COLO829 (cell line): Measurements from ENCODE around the gene MAGEB2.
"Not testable (repeated sequence)": the region's sequence is repeated elsewhere in the genome, so short reads cannot be mapped to it uniquely, and the experiment has no call there.

ENCODE experiments used
- DNase-seq: peaks from one replicate; pipeline ENCODE4 v3.0.0; 2012; ENCODE audit warnings: low spot score

Gene MAGEB2

GRCh38 chrX:30215357-30215843, at the start of gene MAGEB2:
MAGEB2 (plus strand) TSS chrX:30215563; CDS start chrX:30218581, 3,018 bp downstream.
- DNase-seq, result peak; percentile 38

DNA sequence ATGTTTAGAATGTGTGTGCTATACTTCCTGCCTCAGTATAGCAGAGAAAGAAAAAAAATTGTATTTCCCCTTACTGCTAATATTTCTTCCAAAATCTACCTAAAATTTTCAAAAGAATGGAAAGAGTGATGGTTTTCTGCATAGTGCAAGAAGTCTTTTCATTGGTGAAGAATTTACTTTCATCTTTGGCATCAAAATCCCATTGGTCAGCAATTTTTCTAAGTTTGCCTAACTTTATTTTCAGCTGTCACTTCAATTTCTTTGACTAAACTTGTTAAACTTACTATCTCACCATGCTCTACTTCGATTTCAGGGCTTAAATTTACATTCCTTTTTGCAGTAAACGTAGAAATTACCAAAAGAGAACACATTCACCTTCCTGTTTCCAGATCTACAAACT, 44.5 kb upstream of the MAGEB2 start:
- no peak for DNase-seq

DNA sequence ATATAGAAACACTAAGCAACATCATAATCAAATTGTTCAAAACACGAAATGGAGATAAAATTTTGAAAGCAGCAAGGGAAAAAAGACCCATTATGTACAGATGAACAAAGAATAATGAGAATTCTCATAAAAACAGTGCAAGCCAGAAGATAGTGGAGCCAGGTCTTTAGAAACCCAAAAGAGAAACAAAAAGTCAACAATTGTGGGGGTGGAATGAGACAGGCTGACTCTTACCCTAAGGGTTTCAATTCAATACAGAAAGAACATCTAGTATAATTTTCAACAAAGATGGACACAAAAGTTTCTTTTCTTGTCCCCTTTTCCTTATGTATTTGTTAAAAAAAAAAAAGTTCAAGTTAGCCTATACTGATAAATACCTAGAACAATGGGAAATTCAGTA, 34.0 kb upstream of the MAGEB2 start:
- DNase-seq, result no peak

DNA sequence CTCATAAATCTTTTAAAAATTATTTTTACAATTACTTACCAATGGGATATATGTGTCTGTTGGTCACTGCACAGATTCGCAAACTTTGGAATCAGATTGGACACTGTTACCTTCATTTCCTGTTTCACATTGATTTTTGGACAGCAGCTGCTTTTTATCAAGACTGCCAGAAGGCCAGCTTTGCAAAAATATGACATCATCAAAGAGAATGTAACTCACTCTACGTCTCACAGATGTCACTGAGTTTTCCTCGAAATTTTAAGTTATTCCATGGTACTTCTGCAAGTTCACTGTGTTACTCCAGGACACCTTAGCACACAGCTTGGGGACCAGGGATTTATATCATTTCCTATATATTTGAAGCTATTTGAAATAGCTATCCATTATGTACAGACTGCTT, 31.8 kb upstream of the MAGEB2 start:
- no peak for DNase-seq

GRCh38 chrX:30190426-30190825, 24.9 kb upstream of the MAGEB2 start:
- no peak for DNase-seq

DNA sequence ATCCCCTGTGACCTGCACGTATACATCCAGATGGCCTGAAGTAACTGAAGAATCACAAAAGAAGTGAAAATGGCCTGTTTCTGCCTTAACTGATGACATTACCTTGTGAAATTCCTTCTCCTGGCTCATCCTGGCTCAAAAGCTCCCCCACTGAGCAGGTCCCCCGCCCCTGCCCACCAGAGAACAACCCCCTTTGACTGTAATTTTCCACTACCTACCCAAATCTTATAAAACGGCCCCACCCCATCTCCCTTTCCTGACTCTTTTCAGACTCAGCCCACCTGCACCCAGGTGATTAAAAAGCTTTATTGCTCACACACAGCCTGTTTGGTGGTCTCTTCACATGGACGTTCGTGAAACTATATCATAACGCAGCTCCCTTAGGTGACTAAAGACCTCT, 21.5 kb upstream of the MAGEB2 start:
- not testable (repeated sequence) for DNase-seq

- peak; percentile 26 for DNase-seq
These were observed 19.0 kb upstream of the MAGEB2 start for GRCh38 chrX:30196322-30196721.

GRCh38 chrX:30212172-30212571, 3.2 kb upstream of the MAGEB2 start:
- DNase-seq, result no peak

DNA sequence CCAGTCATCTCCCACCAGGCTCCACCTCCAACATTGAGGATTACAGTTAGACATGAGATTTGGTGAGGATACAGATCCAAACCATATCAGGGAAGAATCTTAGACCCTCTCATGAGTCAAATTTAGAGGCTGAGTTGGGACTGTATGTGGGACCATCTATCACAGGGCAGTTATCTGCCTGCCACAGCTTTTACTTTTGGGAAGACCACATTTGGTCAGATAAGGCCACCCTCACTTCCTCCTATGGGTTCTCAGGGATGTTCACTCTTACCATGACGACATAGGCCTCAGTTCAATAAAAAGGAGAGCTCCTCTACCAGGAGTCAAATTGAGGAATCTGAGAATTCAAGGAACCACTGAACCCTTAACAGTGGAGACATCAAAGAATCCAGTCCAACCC, 2.1 kb downstream of the MAGEB2 start:
- no peak for DNase-seq

DNA sequence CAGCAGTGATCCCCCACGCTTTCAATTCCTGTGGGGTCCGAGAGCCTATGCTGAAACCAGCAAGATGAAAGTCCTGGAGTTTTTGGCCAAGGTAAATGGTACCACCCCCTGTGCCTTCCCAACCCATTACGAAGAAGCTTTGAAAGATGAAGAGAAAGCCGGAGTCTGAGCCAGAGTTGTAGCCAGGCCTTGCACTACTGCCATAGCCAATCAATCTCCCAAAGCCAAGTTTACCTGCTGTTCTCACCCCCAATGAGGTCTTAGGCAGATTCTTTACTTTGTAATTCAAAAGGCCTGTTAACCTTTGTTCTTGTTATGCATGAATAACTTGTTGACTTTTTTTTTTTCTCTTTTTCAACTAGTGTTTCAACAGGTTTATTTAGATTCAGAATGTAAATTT, 4.0 kb downstream of the MAGEB2 start:
- DNase-seq, result no peak

- no peak for DNase-seq
These were observed 5.3 kb downstream of the MAGEB2 start for GRCh38 chrX:30220661-30221060.

DNA sequence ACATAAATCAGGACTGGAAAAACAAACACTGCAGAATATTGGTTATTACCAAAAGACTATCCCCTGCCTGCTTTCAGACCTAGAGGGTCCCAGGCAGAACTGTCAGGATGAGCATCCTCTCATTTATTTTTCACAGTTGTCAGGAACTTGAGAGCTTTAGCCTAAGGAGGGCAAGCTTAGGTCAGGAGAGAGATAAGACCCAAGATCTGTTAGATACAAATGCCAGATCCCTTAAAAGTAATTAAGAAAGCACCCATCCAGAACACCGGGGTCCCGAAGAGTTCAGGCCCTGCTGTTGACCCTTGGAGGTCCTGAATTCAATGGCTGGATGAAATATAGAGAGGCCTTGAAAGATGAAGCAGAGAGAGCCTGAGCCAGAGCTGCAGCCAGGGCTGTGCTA, 9.2 kb downstream of the MAGEB2 start:
- DNase-seq, result no peak

DNA sequence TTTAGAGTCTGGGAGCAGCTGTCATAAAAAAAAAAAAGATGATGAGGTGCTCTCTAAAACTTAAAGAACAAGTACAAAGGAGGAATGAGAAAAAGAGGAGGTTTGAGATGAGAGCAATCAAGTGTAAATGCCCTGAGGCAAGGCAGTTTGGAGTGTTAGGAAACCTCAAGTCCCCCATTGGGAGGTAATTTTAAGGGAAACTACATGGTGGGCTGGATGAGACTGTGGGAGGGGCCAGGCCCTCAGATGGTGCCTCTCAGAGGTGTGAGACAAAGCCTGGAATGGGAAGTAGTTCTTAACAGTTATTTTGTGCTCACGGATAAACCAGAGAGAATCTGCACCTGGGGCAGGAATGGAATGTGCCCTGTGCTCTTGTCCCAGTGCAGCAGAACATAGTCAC, 13.2 kb downstream of the MAGEB2 start:
- no peak for DNase-seq

GRCh38 chrX:30230395-30230794, 15.0 kb downstream of the MAGEB2 start, which contains the start of gene MAGEB3:
MAGEB3 (plus strand) TSS chrX:30230657; CDS start chrX:30235925, 5,268 bp downstream.
- no peak for DNase-seq

DNA sequence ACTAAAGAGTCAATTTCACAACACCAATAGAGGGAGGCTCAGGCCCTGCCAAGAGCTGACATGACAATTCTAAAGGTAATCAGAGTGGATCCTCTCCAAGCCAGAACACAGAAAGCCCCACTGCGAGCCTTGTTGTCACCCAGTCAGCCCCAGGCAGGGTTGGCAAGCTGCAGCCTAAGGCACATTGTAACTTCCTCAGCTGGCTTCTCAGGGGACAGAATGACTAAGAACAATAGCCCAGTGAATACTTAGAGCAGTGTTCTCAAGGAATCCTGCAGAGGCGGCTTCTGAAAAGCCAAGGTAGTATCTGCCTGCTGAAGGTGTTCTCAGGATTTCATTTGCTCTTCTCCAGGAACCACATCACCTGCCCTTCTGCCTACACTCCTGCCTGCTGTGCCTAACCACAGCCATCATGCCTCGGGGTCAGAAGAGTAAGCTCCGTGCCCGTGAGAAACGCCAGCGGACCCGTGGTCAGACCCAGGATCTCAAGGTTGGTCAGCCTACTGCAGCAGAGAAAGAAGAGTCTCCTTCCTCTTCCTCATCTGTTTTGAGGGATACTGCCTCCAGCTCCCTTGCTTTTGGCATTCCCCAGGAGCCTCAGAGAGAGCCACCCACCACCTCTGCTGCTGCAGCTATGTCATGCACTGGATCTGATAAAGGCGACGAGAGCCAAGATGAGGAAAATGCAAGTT, 26.5 kb downstream of the MAGEB2 start, which contains the start of gene MAGEB4:
Gene MAGEB4 (plus strand): TSS at position 277 of the 692 bp plus-strand sequence. CDS start 136 bp downstream, at position 413.
- no peak for DNase-seq

DNA sequence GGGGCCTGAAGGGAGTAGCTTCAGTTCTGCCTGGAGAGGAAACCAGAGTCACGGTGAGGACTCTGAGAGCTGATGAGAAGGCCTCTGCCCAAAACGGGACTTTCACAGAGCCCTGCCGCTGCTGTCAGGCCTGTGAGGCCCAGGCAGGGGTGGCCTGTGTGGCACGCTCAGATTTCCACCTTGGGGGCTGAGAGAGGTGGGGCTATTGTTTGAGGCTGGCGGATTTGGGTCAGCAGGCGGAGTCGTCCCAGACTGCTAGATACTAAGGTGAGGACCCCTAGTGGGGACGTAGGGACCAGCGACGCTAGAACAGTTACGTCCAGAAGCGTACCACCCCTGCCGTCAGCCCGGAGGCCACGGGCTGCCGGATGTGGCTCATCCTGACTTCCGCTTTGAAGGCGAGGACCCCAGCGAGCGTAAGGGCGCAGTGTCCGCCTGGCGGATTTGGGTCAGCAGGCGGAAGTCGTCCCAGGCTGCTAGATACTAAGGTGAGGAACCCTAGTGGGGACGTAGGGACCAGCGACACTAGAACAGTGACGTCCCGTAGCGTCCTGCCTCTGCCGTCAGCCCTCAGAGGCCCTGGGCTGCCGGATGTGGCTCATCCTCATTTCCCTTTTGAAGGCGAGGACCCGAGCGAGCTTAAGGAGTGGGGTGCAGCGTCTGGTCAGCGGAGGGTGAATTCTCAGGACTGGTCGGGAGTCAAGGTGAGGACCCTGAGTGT, 31.6 kb downstream of the MAGEB2 start, which contains the start of gene MAGEB1:
Gene MAGEB1 (plus strand): TSS at position 378 of the 721 bp plus-strand sequence. CDS start 3,348 bp downstream, outside the sequence.
- DNase-seq, result no peak

GRCh38 chrX:30248854-30249253, 33.5 kb downstream of the MAGEB2 start:
- DNase-seq, result no peak

DNA sequence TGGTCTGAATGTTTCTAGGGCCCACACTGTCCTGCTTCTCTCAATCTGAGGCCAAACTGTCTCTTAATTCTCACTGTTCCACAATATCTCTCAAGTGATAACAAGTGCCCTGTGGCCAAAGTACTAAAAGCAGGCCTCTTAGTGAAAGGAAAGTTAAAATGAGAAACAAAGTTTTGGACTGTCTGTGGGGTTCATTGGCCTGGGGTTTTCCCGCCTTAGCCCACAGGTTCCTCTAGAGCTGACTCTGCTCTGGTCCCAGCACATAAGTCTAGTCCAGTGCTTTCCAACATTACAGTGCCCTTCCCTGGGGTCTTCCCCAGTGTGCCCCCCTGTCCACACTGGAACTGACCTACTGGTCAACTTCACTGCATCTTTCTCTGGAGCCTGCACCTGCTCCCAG, 37.9 kb downstream of the MAGEB2 start:
- no peak for DNase-seq

DNA sequence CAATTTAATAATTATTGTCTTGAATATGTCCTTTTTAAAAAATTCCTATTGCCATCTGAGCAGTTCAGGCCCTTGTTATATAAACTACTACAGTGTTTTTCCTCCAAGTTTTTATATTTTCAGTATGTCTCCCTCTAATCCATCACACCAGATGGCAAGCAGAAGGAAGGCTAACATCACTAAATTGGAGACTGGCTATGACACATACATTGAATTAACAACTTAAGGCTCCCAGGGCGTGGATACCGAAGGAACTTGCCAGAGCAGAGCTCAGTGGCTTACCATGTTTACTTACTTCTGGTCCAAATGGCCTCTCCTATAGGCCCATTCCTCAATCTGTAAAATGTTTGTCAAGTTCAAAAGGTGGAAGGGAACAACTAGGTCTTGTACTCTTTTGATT, 44.6 kb downstream of the MAGEB2 start:
- DNase-seq, result no peak

GRCh38 chrX:30261012-30261411, 45.6 kb downstream of the MAGEB2 start:
- DNase-seq, result no peak

DNA sequence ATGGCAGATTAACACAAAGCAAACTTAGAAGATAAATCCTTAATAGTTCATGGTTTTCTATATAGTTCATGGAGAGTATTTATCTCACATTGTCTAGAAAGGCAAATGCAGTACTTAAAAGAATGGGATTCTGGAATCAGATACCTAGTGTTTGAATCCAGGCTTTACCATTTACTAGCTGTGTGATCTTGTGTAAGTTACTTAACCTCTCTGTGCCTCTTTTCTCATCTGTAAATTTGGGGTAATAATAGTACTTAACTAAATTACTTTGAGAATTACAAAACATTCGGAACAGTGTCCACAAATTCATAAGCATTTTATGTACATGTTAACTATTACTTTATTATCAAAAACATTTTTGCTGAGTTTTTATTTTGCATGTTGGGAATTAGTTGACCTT, 47.4 kb downstream of the MAGEB2 start:
- DNase-seq, result no peak
